GM12892 (cell line): ENCODE data around the gene ODAPH.
"Not testable (repeated sequence)": the region's sequence is repeated elsewhere in the genome, so short reads cannot be mapped to it uniquely, and the experiment has no call there.

Experiments used
- POLR2A ChIP-seq: IDR thresholded peaks from 2 replicates; pipeline ENCODE4 v1.6.1; 2011; ENCODE audit warnings: low read depth, low read length, control low read depth
- POLR2AphosphoS5 ChIP-seq: IDR thresholded peaks from 2 replicates; pipeline ENCODE4 v1.6.1; 2011; ENCODE audit warnings: low read depth, low read length, control low read depth
- TAF1 ChIP-seq: IDR thresholded peaks from 2 replicates; pipeline ENCODE4 v1.6.1; 2011; ENCODE audit warnings: low read depth, mild to moderate bottlenecking, control low read depth, low read length, borderline replicate concordance

- TF ChIP-seq POLR2A, TAF1, POLR2AphosphoS5: not testable (repeated sequence)
These were observed 22.5 kb upstream of the ODAPH start for GRCh38 chr4:75533339-75533887.
